Kidney (tissue), 14 donors: ENCODE measurements around the gene FNDC11. TPM values are rescaled to one million over a fixed set of nuclear protein-coding genes. Genes with fewer than 3 reads are reported as not detected.
A peak's percentile ranks its signal among the peaks of the same experiment; 100 is the strongest.

ENCODE experiments used
- DNase-seq, 5 donors: peaks; one replicate each; pipeline ENCODE4 v3.0.0-alpha.2; 2013 to 2020
- FAIRE-seq: peaks from 2 replicates; lab custom pipeline; 2012; peaks lifted over from hg19 to GRCh38; lab: Jason Lieb, UNC
- H3K27ac ChIP-seq, 2 donors: one replicate each; pipeline ENCODE4 v1.7.0; 2013; ENCODE audit warnings: low read depth in 2 of 2, low read length in 2 of 2, inconsistent platforms in 1 of 2
- H3K27me3 ChIP-seq: one replicate; pipeline ENCODE4 v1.7.1; 2013; ENCODE audit warnings: low read length, inconsistent platforms; ENCODE audit not compliant: control insufficient read depth, insufficient read depth
- H3K36me3 ChIP-seq, 3 donors: one replicate each; pipeline versions ENCODE4 v1.7.0 to v1.7.1; 2013; ENCODE audit warnings: low read length in 3 of 3, control low read depth in 1 of 3, inconsistent platforms in 1 of 3; ENCODE audit not compliant: insufficient read depth in 3 of 3, control insufficient read depth in 2 of 3
- H3K4me1 ChIP-seq, 3 donors: one replicate each; pipeline versions ENCODE4 v1.7.0 to v1.7.1; 2013; ENCODE audit warnings: low read length in 3 of 3, inconsistent platforms in 1 of 3, low read depth in 1 of 3; ENCODE audit not compliant: control insufficient read depth in 2 of 3, insufficient read depth in 2 of 3
- H3K4me3 ChIP-seq, 3 donors: one replicate each; pipeline versions ENCODE4 v1.7.0 to v1.8.1; 2013; ENCODE audit warnings: low read length in 3 of 3, control low read depth in 1 of 3, inconsistent platforms in 1 of 3
- H3K9ac ChIP-seq, 3 donors: one replicate each; pipeline versions ENCODE4 v1.7.0 to v1.7.1; 2013; ENCODE audit warnings: low read length in 3 of 3, control low read depth in 1 of 3, inconsistent platforms in 1 of 3
- H3K9me3 ChIP-seq, 3 donors: one replicate each; pipeline versions ENCODE4 v1.7.0 to v1.7.1; 2013; ENCODE audit warnings: low read length in 3 of 3, control low read depth in 1 of 3, inconsistent platforms in 1 of 3; ENCODE audit not compliant: control insufficient read depth in 2 of 3, insufficient read depth in 1 of 3
- intact Hi-C: fragments of 100-400 bp; cut with DNase I; formaldehyde crosslinking; loops from one replicate; pipeline ENCODE4 v1.11.1; 2022
- polyA plus RNA-seq: library from polyadenylated mRNA; stranded (reverse); fragments of 350-450 nt; fragmentation: Illumina TruSeq; extraction: RNeasy Lipid Tissue Mini Kit (QIAGEN cat#74804); gene quantifications from one replicate; pipeline ENCODE4 v1.2.3, GENCODE V29; 2014; ENCODE audit warnings: low read depth, low replicate concordance; ENCODE audit not compliant: insufficient read depth
- total RNA-seq: library from RNA; stranded (reverse); fragmentation: NEBNext Ultra II Directional; extraction: Animal tissue kit (Norgen Biotek cat#: 25700); gene quantifications from one replicate; pipeline ENCODE4 v1.2.1, GENCODE V29; 2021
- TF ChIP-seq, protein P1 (sequence below): IDR thresholded peaks from 3 replicates; pipeline ENCODE4 v1.5.1; 2012; ENCODE audit warnings: mild to moderate bottlenecking, moderate library complexity, borderline replicate concordance; ENCODE audit not compliant: insufficient read depth; ENCODE audit errors: extremely low read depth
- donor health status: control.
- donor health status: control.
- donor health status: control.
- donor health status: control.
- donor health status: control.
- donor health status: DM: yes; HTN: yes; CAD: no.
- donor health status: Normal renal cell carcinoma (clear cell type).

Gene FNDC11
- total and polyA plus RNA-seq, 2 donors from 2014 or later: 0.47 to 1.6 TPM

DNA sequence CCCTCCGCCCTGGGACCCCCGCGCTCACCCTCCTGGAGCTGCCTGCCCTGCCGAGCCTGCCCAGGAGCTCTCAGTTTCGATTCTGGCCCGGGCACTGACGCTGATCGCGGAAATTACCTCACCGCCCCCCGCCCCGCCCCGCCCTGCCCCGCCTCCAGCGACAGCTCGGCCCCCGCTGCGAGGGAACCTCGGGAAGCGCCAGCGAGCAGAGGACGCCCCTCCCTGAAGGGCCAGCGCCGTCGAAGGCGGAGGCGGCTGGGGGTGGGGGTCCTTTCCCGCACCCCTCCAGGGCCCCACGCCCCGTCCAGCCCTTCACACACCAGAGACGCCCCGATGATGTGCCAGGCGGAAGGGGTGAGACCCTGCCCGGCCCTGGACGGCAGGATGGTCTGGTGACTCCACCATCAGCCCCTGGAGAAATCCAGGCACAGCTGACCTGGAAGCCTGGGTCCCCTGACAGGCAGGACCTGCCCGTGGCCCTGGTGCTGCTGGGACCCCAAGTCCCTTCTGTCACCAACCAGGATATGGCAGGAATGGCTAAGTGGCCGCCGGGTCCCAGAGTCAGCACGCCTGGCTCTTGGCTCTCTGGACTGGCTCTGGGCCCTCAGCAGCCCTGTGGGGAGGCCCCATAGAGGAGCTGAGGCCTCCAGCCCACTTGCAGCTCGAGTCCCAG lies 20.3 kb downstream of the FNDC11 start, which contains the start of gene HELZ2:
TSS of gene HELZ2 (minus strand) at position 84 of the 673 bp plus-strand sequence. CDS start 1,854 bp downstream, outside the sequence.
- TF ChIP-seq, protein P1, sequence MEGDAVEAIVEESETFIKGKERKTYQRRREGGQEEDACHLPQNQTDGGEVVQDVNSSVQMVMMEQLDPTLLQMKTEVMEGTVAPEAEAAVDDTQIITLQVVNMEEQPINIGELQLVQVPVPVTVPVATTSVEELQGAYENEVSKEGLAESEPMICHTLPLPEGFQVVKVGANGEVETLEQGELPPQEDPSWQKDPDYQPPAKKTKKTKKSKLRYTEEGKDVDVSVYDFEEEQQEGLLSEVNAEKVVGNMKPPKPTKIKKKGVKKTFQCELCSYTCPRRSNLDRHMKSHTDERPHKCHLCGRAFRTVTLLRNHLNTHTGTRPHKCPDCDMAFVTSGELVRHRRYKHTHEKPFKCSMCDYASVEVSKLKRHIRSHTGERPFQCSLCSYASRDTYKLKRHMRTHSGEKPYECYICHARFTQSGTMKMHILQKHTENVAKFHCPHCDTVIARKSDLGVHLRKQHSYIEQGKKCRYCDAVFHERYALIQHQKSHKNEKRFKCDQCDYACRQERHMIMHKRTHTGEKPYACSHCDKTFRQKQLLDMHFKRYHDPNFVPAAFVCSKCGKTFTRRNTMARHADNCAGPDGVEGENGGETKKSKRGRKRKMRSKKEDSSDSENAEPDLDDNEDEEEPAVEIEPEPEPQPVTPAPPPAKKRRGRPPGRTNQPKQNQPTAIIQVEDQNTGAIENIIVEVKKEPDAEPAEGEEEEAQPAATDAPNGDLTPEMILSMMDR: no peak
- intact Hi-C loops: no loop called here
- peak within 1 kb of the TSS; percentile 50 to 87 (median 75) for H3K4me3 ChIP-seq
- H3K9me3 ChIP-seq: no peaks in the 10 kb centered on the region
- H3K4me1 ChIP-seq: peaks cover 0 to 10% (median 0%) of the 10 kb centered on the region in 3 donors
- no peak within 1 kb of the TSS for H3K27ac ChIP-seq
- FAIRE-seq (no peak), DNase-seq (peak; percentile 63 to 91 (median 83))
- no peaks in the 10 kb centered on the region for H3K36me3 ChIP-seq
- no peaks in the 10 kb centered on the region for H3K27me3 ChIP-seq
- H3K9ac ChIP-seq: peak within 1 kb of the TSS in 2 of 3 donors; percentile 89 to 94

DNA sequence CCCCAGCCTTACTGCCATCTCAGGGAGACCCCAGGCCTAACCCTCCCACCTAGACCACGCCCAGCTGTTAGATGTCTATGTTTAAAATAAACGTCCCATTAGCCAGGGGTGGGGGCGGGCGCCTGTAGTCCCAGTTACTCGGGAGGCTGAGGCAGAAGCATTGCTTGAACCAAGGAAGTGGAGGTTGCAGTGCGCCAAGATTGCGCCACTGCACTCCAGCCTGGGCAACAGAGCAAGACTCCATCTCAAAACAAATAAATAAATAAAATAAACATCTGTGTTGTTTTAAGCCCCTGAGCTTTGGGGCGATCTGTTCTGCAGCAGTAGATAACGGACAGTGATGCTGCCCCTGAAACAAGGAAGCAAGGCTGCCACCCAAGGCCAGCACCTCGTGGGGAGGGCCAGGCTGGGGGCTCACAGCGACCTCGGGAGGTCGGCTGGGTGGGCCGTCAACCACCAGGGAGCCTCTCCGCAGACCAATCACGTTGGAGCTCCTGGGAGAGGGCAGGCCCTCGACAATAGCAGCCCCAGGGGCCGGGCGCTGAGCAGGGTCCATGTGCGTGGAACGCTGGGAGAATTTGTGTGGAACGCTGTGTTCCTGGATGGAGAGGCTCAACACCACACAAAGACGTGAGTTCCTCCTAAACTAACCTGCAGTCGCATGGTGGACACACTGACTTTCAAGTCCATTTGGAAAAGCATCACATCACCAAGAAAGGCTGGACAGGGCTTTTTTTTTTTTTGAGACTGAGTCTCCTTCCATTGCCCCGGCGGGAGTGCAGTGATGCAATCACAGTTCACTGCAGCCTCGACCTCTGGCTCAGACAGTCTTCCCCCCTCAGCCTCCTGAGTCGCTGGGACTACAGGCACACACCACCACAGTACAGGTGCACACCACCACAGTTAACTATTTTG lies 21.1 kb downstream of the FNDC11 start:
- no peaks in the 10 kb centered on the region for H3K27me3 ChIP-seq
- peaks cover 0 to 10% (median 0%) of the 10 kb centered on the region in 3 donors for H3K4me1 ChIP-seq
- no peaks in the 10 kb centered on the region for H3K36me3 ChIP-seq
- FAIRE-seq: no peak
- intact Hi-C loops: no loop called here
- H3K9ac ChIP-seq: no peak overlapping the region
- peak in 2 of 5 donors; percentile 52 to 72 for DNase-seq
- no peak overlapping the region for H3K4me3 ChIP-seq
- H3K27ac ChIP-seq: no peak overlapping the region
- H3K9me3 ChIP-seq: no peaks in the 10 kb centered on the region
- TF ChIP-seq, protein P1: no peak

DNA sequence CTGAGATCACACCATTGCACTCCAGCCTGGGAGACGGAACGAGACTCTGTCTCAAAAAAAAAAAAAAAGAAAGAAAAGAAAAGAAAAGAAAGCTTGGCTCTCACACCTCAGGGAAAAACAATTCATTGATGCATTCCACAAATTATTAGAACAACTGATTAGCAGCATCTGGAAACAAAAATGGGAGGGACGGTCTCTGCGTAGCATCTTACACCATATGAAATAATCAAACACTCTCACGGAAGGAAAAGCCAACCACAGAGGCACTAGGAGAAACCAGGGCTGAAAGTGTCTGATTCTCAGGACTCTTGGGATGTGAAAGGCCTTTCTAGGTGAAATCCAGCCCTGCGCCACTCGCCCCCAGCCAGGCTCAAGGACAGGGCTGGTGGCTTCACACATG lies 22.4 kb downstream of the FNDC11 start:
- H3K36me3 ChIP-seq: no peaks in the 10 kb centered on the region
- H3K9me3 ChIP-seq: no peaks in the 10 kb centered on the region
- H3K4me1 ChIP-seq: peaks cover 0 to 10% (median 0%) of the 10 kb centered on the region in 3 donors
- H3K4me3 ChIP-seq: no peak overlapping the region
- no peaks in the 10 kb centered on the region for H3K27me3 ChIP-seq
- no peak for FAIRE-seq
- intact Hi-C loops: no loop called here
- no peak overlapping the region for H3K27ac ChIP-seq
- no peak for DNase-seq
- TF ChIP-seq, protein P1: no peak
- H3K9ac ChIP-seq: no peak overlapping the region
